HepG2 (cell line): Measurements from ENCODE around the gene SART1. TPM values are rescaled to one million over a fixed set of nuclear protein-coding genes. Genes with fewer than 3 reads are reported as not detected.

Source experiments
- ARHGAP35 ChIP-seq: sonication (generic); formaldehyde crosslinking; IDR thresholded peaks from 2 replicates; pipeline ENCODE4 v1.9.0; 2022; ENCODE audit warnings: mild to moderate bottlenecking, inconsistent platforms, moderate library complexity, missing genetic modification reagents, borderline replicate concordance
- GZF1 ChIP-seq: sonication (generic); formaldehyde crosslinking; IDR thresholded peaks from 2 replicates; pipeline ENCODE4 v1.5.1; 2020; ENCODE audit warnings: mild to moderate bottlenecking, missing genetic modification reagents
- HNRNPL ChIP-seq: fragments of 200-400 bp; formaldehyde crosslinking; IDR thresholded peaks from 2 replicates; pipeline ENCODE4 v1.6.1; 2017; ENCODE audit warnings: mild to moderate bottlenecking, low read depth, low read length
- MYNN ChIP-seq: sonication (generic); formaldehyde crosslinking; IDR thresholded peaks from 2 replicates; pipeline ENCODE4 v1.4.0; 2020; ENCODE audit warnings: mild to moderate bottlenecking, low read depth, missing genetic modification reagents
- NAIF1 ChIP-seq: sonication (generic); formaldehyde crosslinking; IDR thresholded peaks from 2 replicates; pipeline ENCODE4 v1.5.0; 2020; ENCODE audit warnings: mild to moderate bottlenecking, missing genetic modification reagents, borderline replicate concordance
- NRL ChIP-seq: sonication (generic); formaldehyde crosslinking; IDR thresholded peaks from 2 replicates; pipeline ENCODE4 v1.5.0; 2020; ENCODE audit warnings: missing genetic modification reagents, mild to moderate bottlenecking, moderate library complexity, borderline replicate concordance
- PITX1 ChIP-seq: sonication (generic); formaldehyde crosslinking; IDR thresholded peaks from 2 replicates; pipeline ENCODE4 v1.5.1; 2020; ENCODE audit warnings: mild to moderate bottlenecking, missing genetic modification reagents
- ZNF562 ChIP-seq: sonication (generic); formaldehyde crosslinking; IDR thresholded peaks from 2 replicates; pipeline ENCODE4 v1.8.0; 2022; ENCODE audit warnings: missing genetic modification reagents, borderline replicate concordance
- ZNF746 ChIP-seq: sonication (generic); formaldehyde crosslinking; IDR thresholded peaks from 2 replicates; pipeline ENCODE4 v1.8.0; 2022; ENCODE audit warnings: mild to moderate bottlenecking, missing genetic modification reagents
- ZSCAN31 ChIP-seq: sonication (generic); formaldehyde crosslinking; IDR thresholded peaks from 2 replicates; pipeline ENCODE4 v1.5.0; 2020; ENCODE audit warnings: low read depth, mild to moderate bottlenecking, missing genetic modification reagents
- polyA plus RNA-seq, 8 experiments: library from polyadenylated mRNA; depleted of rRNA in 3 of 8; stranded (reverse) in 7 of 8; unstranded in 1 of 8; fragments of >200 nt; fragmentation: Illumina TruSeq in 4 of 8; extraction: Trizol in 4 of 8; gene quantifications; 2 replicates each; pipeline versions ENCODE4 v1.2.1 to v1.2.3, GENCODE V29; 2011 to 2016; ENCODE audit warnings: low read depth in 4 of 8, missing spikeins in 1 of 8, mixed read lengths in 1 of 8; ENCODE audit not compliant: insufficient read depth in 1 of 8
- total RNA-seq, 5 experiments: library from RNA; depleted of rRNA; stranded (reverse); fragments of >200 nt; fragmentation: Illumina TruSeq; extraction: Trizol; gene quantifications; 2 replicates each; pipeline ENCODE4 v1.2.3, GENCODE V29; 2016; ENCODE audit warnings: low read depth in 1 of 5
- TF ChIP-seq, protein P1 (sequence below): sonication (generic); formaldehyde crosslinking; IDR thresholded peaks from 2 replicates; pipeline ENCODE4 v1.5.1; 2020; ENCODE audit warnings: mild to moderate bottlenecking, missing genetic modification reagents, moderate library complexity
- TF ChIP-seq, protein P2 (sequence below): sonication (generic); formaldehyde crosslinking; IDR thresholded peaks from 2 replicates; pipeline ENCODE4 v1.5.0; 2020; ENCODE audit warnings: missing genetic modification reagents, mild to moderate bottlenecking, borderline replicate concordance
- TF ChIP-seq, protein P3 (sequence below): sonication (generic); formaldehyde crosslinking; IDR thresholded peaks from 2 replicates; pipeline ENCODE4 v1.5.0; 2020; ENCODE audit warnings: mild to moderate bottlenecking, missing genetic modification reagents
- TF ChIP-seq, protein P4 (sequence below): sonication (generic); formaldehyde crosslinking; IDR thresholded peaks from 2 replicates; pipeline ENCODE4 v1.5.0; 2020; ENCODE audit warnings: mild to moderate bottlenecking, missing genetic modification reagents
- TF ChIP-seq, protein P5 (sequence below): IDR thresholded peaks from 2 replicates; pipeline ENCODE4 v1.6.1; 2016; ENCODE audit warnings: missing compliant biosample characterization, missing genetic modification reagents, borderline replicate concordance
- TF ChIP-seq, protein P6 (sequence below): sonication (generic); formaldehyde crosslinking; conservative IDR thresholded peaks from 2 replicates; pipeline ENCODE4 v1.8.1; 2023; ENCODE audit warnings: missing genetic modification reagents
- TF ChIP-seq, protein P7 (sequence below): sonication (generic); formaldehyde crosslinking; IDR thresholded peaks from 2 replicates; pipeline ENCODE4 v1.4.0; 2020; ENCODE audit warnings: missing genetic modification reagents, mild to moderate bottlenecking, borderline replicate concordance

Gene SART1
- total and polyA plus RNA-seq, 2 of the 13 experiments (the other 11 are each of a cell fraction or from before 2014, with no cell fraction given), result 11.3 to 22.5 TPM

DNA sequence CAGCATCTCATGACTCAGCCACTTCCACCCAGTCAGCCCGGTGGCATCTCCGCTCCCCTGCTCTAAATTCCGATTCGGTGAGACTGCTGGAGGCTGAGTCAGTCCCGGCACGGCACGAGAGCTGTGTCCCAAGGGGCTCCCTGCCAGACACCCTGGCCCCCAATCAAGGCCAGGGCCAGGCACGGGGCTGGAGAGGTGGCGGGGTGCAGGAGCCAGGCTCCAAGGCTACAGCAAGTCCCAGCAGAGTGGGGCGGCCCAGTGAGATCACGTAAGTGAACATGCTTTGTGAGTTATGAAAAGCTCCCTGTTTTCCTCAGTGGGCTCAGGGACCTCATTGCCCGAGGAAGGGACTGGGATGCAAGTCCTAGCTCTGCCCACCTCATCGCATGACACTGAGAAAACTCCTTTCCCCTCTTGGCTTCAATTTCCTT is 45.7 kb upstream of the SART1 start (continued):
- TF ChIP-seq, protein P1, sequence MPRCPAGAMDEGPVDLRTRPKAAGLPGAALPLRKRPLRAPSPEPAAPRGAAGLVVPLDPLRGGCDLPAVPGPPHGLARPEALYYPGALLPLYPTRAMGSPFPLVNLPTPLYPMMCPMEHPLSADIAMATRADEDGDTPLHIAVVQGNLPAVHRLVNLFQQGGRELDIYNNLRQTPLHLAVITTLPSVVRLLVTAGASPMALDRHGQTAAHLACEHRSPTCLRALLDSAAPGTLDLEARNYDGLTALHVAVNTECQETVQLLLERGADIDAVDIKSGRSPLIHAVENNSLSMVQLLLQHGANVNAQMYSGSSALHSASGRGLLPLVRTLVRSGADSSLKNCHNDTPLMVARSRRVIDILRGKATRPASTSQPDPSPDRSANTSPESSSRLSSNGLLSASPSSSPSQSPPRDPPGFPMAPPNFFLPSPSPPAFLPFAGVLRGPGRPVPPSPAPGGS (CRISPR knock-in tag), result no peak
- TF ChIP-seq ZSCAN31 (no peak), NAIF1 (CRISPR knock-in tag) (no peak), ZNF562 (CRISPR knock-in tag) (no peak), PITX1 (CRISPR knock-in tag) (no peak), NRL (no peak), MYNN (CRISPR knock-in tag) (no peak), GZF1 (CRISPR knock-in tag) (no peak), ARHGAP35 (CRISPR knock-in tag) (no peak), ZNF746 (no peak), HNRNPL (no peak)
- TF ChIP-seq, protein P2, sequence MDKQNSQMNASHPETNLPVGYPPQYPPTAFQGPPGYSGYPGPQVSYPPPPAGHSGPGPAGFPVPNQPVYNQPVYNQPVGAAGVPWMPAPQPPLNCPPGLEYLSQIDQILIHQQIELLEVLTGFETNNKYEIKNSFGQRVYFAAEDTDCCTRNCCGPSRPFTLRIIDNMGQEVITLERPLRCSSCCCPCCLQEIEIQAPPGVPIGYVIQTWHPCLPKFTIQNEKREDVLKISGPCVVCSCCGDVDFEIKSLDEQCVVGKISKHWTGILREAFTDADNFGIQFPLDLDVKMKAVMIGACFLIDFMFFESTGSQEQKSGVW (CRISPR knock-in tag), result no peak
- TF ChIP-seq, protein P3, sequence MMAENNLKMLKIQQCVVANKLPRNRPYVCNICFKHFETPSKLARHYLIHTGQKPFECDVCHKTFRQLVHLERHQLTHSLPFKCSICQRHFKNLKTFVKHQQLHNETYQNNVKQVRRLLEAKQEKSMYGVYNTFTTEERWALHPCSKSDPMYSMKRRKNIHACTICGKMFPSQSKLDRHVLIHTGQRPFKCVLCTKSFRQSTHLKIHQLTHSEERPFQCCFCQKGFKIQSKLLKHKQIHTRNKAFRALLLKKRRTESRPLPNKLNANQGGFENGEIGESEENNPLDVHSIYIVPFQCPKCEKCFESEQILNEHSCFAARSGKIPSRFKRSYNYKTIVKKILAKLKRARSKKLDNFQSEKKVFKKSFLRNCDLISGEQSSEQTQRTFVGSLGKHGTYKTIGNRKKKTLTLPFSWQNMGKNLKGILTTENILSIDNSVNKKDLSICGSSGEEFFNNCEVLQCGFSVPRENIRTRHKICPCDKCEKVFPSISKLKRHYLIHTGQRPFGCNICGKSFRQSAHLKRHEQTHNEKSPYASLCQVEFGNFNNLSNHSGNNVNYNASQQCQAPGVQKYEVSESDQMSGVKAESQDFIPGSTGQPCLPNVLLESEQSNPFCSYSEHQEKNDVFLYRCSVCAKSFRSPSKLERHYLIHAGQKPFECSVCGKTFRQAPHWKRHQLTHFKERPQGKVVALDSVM (CRISPR knock-in tag), result no peak
- TF ChIP-seq, protein P4, sequence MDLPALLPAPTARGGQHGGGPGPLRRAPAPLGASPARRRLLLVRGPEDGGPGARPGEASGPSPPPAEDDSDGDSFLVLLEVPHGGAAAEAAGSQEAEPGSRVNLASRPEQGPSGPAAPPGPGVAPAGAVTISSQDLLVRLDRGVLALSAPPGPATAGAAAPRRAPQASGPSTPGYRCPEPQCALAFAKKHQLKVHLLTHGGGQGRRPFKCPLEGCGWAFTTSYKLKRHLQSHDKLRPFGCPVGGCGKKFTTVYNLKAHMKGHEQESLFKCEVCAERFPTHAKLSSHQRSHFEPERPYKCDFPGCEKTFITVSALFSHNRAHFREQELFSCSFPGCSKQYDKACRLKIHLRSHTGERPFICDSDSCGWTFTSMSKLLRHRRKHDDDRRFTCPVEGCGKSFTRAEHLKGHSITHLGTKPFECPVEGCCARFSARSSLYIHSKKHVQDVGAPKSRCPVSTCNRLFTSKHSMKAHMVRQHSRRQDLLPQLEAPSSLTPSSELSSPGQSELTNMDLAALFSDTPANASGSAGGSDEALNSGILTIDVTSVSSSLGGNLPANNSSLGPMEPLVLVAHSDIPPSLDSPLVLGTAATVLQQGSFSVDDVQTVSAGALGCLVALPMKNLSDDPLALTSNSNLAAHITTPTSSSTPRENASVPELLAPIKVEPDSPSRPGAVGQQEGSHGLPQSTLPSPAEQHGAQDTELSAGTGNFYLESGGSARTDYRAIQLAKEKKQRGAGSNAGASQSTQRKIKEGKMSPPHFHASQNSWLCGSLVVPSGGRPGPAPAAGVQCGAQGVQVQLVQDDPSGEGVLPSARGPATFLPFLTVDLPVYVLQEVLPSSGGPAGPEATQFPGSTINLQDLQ (CRISPR knock-in tag), result no peak
- TF ChIP-seq, protein P5, sequence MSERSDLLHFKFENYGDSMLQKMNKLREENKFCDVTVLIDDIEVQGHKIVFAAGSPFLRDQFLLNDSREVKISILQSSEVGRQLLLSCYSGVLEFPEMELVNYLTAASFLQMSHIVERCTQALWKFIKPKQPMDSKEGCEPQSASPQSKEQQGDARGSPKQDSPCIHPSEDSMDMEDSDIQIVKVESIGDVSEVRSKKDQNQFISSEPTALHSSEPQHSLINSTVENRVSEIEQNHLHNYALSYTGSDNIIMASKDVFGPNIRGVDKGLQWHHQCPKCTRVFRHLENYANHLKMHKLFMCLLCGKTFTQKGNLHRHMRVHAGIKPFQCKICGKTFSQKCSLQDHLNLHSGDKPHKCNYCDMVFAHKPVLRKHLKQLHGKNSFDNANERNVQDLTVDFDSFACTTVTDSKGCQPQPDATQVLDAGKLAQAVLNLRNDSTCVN (CRISPR knock-in tag), result no peak
- TF ChIP-seq, protein P6, sequence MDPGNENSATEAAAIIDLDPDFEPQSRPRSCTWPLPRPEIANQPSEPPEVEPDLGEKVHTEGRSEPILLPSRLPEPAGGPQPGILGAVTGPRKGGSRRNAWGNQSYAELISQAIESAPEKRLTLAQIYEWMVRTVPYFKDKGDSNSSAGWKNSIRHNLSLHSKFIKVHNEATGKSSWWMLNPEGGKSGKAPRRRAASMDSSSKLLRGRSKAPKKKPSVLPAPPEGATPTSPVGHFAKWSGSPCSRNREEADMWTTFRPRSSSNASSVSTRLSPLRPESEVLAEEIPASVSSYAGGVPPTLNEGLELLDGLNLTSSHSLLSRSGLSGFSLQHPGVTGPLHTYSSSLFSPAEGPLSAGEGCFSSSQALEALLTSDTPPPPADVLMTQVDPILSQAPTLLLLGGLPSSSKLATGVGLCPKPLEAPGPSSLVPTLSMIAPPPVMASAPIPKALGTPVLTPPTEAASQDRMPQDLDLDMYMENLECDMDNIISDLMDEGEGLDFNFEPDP, result no peak
- TF ChIP-seq, protein P7, sequence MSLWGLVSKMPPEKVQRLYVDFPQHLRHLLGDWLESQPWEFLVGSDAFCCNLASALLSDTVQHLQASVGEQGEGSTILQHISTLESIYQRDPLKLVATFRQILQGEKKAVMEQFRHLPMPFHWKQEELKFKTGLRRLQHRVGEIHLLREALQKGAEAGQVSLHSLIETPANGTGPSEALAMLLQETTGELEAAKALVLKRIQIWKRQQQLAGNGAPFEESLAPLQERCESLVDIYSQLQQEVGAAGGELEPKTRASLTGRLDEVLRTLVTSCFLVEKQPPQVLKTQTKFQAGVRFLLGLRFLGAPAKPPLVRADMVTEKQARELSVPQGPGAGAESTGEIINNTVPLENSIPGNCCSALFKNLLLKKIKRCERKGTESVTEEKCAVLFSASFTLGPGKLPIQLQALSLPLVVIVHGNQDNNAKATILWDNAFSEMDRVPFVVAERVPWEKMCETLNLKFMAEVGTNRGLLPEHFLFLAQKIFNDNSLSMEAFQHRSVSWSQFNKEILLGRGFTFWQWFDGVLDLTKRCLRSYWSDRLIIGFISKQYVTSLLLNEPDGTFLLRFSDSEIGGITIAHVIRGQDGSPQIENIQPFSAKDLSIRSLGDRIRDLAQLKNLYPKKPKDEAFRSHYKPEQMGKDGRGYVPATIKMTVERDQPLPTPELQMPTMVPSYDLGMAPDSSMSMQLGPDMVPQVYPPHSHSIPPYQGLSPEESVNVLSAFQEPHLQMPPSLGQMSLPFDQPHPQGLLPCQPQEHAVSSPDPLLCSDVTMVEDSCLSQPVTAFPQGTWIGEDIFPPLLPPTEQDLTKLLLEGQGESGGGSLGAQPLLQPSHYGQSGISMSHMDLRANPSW (CRISPR knock-in tag), result no peak
